B cell (primary cell): ENCODE measurements around the gene RCAN3.
"Not testable (repeated sequence)": the region's sequence is repeated elsewhere in the genome, so short reads cannot be mapped to it uniquely, and the experiment has no call there.

ENCODE experiments used
- EZH2 ChIP-seq: IDR thresholded peaks from 2 replicates; pipeline ENCODE4 v1.6.1; 2012; ENCODE audit warnings: borderline replicate concordance, low read depth, mild to moderate bottlenecking, moderate library complexity, low read length; ENCODE audit not compliant: insufficient read depth, poor library complexity, severe bottlenecking
- TF ChIP-seq, protein P1 (sequence below): fragments of 200-600 bp; IDR thresholded peaks from one replicate; pipeline ENCODE4 v1.8.0; 2022; ENCODE audit warnings: antibody characterized with exemption, mild to moderate bottlenecking

DNA sequence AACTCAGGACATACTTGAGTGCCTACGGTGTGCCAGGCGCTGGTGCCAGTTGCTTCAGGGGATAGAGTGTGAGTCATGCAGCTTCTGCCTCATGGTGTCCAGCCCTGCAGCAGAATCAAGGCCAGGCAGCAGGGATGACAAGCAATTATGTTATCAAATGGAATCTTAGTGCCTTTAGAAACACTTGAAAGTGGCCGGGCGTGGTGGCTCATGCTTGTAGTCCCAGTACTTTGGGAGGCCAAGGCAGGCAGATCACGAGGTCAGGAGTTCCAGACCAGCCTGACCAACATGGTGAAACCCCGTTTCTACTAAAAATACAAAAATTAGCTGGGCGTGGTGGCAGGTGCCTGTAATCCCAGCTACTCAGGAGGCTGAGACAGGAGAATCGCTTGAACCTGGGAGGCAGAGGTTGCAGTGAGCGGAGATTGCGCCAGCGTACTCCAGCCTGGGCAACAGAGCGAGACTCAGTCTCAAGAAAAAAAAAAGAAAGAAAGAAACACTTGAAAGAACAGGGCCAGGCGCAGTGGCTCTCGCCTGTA lies 13.1 kb downstream of the RCAN3 start:
- TF ChIP-seq, protein P1, sequence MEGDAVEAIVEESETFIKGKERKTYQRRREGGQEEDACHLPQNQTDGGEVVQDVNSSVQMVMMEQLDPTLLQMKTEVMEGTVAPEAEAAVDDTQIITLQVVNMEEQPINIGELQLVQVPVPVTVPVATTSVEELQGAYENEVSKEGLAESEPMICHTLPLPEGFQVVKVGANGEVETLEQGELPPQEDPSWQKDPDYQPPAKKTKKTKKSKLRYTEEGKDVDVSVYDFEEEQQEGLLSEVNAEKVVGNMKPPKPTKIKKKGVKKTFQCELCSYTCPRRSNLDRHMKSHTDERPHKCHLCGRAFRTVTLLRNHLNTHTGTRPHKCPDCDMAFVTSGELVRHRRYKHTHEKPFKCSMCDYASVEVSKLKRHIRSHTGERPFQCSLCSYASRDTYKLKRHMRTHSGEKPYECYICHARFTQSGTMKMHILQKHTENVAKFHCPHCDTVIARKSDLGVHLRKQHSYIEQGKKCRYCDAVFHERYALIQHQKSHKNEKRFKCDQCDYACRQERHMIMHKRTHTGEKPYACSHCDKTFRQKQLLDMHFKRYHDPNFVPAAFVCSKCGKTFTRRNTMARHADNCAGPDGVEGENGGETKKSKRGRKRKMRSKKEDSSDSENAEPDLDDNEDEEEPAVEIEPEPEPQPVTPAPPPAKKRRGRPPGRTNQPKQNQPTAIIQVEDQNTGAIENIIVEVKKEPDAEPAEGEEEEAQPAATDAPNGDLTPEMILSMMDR: not testable (repeated sequence)
- not testable (repeated sequence) for TF ChIP-seq EZH2
